H9 (cell line): Measurements from ENCODE around the gene CARD11. TPM values are rescaled to one million over a fixed set of nuclear protein-coding genes. Genes with fewer than 3 reads are reported as not detected.

Source experiments
- DNase-seq: peaks from one replicate; pipeline ENCODE4 v3.0.0-alpha.2; 2017
- H2AFZ ChIP-seq: one replicate; pipeline ENCODE4 v1.6.1; 2013; ENCODE audit warnings: mild to moderate bottlenecking, low read length, control low read depth, moderate library complexity
- H2AK5ac ChIP-seq: 2 replicates; pipeline ENCODE4 v1.6.1; 2013; ENCODE audit warnings: low read length, control low read depth, mixed read lengths; ENCODE audit not compliant: insufficient read length
- H2BK120ac ChIP-seq: one replicate; pipeline ENCODE4 v1.6.1; 2013; ENCODE audit warnings: low read depth, mild to moderate bottlenecking, low read length, control low read depth, inconsistent platforms; ENCODE audit not compliant: poor library complexity, severe bottlenecking
- H2BK12ac ChIP-seq: 2 replicates; pipeline ENCODE4 v1.6.1; 2013; ENCODE audit warnings: low read length, control low read depth, mixed read lengths, low read depth; ENCODE audit not compliant: insufficient read length
- H2BK15ac ChIP-seq: 2 replicates; pipeline ENCODE4 v1.6.1; 2013; ENCODE audit warnings: low read depth, low read length, control low read depth
- H2BK20ac ChIP-seq: one replicate; pipeline ENCODE4 v1.6.1; 2013; ENCODE audit warnings: low read depth, mild to moderate bottlenecking, low read length, control low read depth, inconsistent platforms; ENCODE audit not compliant: poor library complexity, severe bottlenecking
- H2BK5ac ChIP-seq: 2 replicates; pipeline ENCODE4 v1.6.1; 2013; ENCODE audit warnings: low read length, control low read depth, mixed read lengths; ENCODE audit not compliant: insufficient read length
- H3K14ac ChIP-seq: 2 replicates; pipeline ENCODE4 v1.6.1; 2013; ENCODE audit warnings: low read length, control low read depth; ENCODE audit not compliant: insufficient read depth
- H3K18ac ChIP-seq: 2 replicates; pipeline ENCODE4 v1.6.1; 2013; ENCODE audit warnings: low read depth, mild to moderate bottlenecking, mixed read lengths, low read length, control low read depth; ENCODE audit not compliant: insufficient read length
- H3K23ac ChIP-seq: 2 replicates; pipeline ENCODE4 v1.6.1; 2013; ENCODE audit warnings: low read length, control low read depth, mixed read lengths, low read depth; ENCODE audit not compliant: insufficient read length
- H3K23me2 ChIP-seq: 2 replicates; pipeline ENCODE4 v1.6.1; 2013; ENCODE audit warnings: low read depth, mild to moderate bottlenecking, mixed read lengths, low read length, control low read depth; ENCODE audit not compliant: insufficient read length, poor library complexity, severe bottlenecking
- H3K27ac ChIP-seq: 2 replicates; pipeline ENCODE4 v1.5.1; 2013; ENCODE audit warnings: low read length, control low read depth, mixed read lengths, low read depth; ENCODE audit not compliant: insufficient read length
- H3K27me3 ChIP-seq: 2 replicates; pipeline ENCODE4 v1.6.1; 2013; ENCODE audit warnings: low read length, control low read depth, inconsistent platforms; ENCODE audit not compliant: insufficient read depth
- H3K4ac ChIP-seq: 2 replicates; pipeline ENCODE4 v1.6.1; 2013; ENCODE audit warnings: low read depth, mild to moderate bottlenecking, control low read depth, inconsistent platforms, low read length, moderate library complexity
- H3K4me1 ChIP-seq: 2 replicates; pipeline ENCODE4 v1.6.1; 2013; ENCODE audit warnings: low read length, control low read depth, inconsistent platforms; ENCODE audit not compliant: insufficient read depth
- H3K4me2 ChIP-seq: 2 replicates; pipeline ENCODE4 v1.6.1; 2013; ENCODE audit warnings: low read length, control low read depth, mixed read lengths; ENCODE audit not compliant: insufficient read length, insufficient read depth
- H3K56ac ChIP-seq: 2 replicates; pipeline ENCODE4 v1.6.1; 2013; ENCODE audit warnings: low read depth, mild to moderate bottlenecking, mixed read lengths, low read length, control low read depth; ENCODE audit not compliant: insufficient read length
- H3K79me1 ChIP-seq: 2 replicates; pipeline ENCODE4 v1.6.1; 2013; ENCODE audit warnings: low read depth, mild to moderate bottlenecking, moderate library complexity, low read length, control low read depth, inconsistent platforms; ENCODE audit not compliant: insufficient read depth, poor library complexity, severe bottlenecking
- H3K79me2 ChIP-seq: 2 replicates; pipeline ENCODE4 v1.6.1; 2013; ENCODE audit warnings: low read length, control low read depth, inconsistent platforms; ENCODE audit not compliant: insufficient read depth
- H3K9ac ChIP-seq: 2 replicates; pipeline ENCODE4 v1.6.1; 2013; ENCODE audit warnings: low read length, control low read depth, mixed read lengths; ENCODE audit not compliant: insufficient read length; ENCODE audit errors: extremely low read depth
- H3K9me3 ChIP-seq: one replicate; pipeline ENCODE4 v1.6.1; 2013; ENCODE audit warnings: low read depth, low read length, inconsistent platforms; ENCODE audit not compliant: control insufficient read depth
- H3T11ph ChIP-seq: one replicate; pipeline ENCODE4 v1.6.1; 2013; ENCODE audit warnings: mild to moderate bottlenecking, low read length, control low read depth, inconsistent platforms
- H4K20me1 ChIP-seq: one replicate; pipeline ENCODE4 v1.6.1; 2013; ENCODE audit not compliant: control insufficient read depth, insufficient read length, insufficient read depth
- H4K5ac ChIP-seq: 2 replicates; pipeline ENCODE4 v1.6.1; 2013; ENCODE audit warnings: low read depth, mild to moderate bottlenecking, mixed read lengths, low read length, control low read depth; ENCODE audit not compliant: insufficient read length
- H4K8ac ChIP-seq: replicated peaks from 2 replicates; pipeline ENCODE4 v1.6.1; 2013; ENCODE audit warnings: low read length, control low read depth, mixed read lengths, low read depth; ENCODE audit not compliant: insufficient read length
- H4K91ac ChIP-seq: 2 replicates; pipeline ENCODE4 v1.6.1; 2013; ENCODE audit warnings: low read depth, mild to moderate bottlenecking, moderate library complexity, mixed read lengths, low read length, control low read depth; ENCODE audit not compliant: insufficient read length
- H3K27ac Mint-ChIP-seq, 3 experiments: 2 replicates in 2 of 3; 3 replicates in 1 of 3; pipeline ENCODE4 v1.8.0; 2020 to 2021; ENCODE audit warnings: mixed read lengths in 3 of 3, mild to moderate bottlenecking in 1 of 3, moderate library complexity in 1 of 3
- H3K27me3 Mint-ChIP-seq: 2 replicates; pipeline ENCODE4 v1.8.0; 2021; ENCODE audit warnings: low read depth, mild to moderate bottlenecking, moderate library complexity, mixed read lengths
- H3K36me3 Mint-ChIP-seq, 3 experiments: 2 replicates in 2 of 3; 3 replicates in 1 of 3; pipeline ENCODE4 v1.8.0; 2020 to 2021; ENCODE audit warnings: low read depth in 3 of 3, mixed read lengths in 3 of 3; ENCODE audit not compliant: insufficient read depth in 1 of 3
- H3K4me1 Mint-ChIP-seq, 2 experiments: 2 replicates each; pipeline ENCODE4 v1.8.0; 2020; ENCODE audit warnings: mixed read lengths in 2 of 2
- H3K4me3 Mint-ChIP-seq, 2 experiments: 2 replicates in 1 of 2; 3 replicates in 1 of 2; pipeline ENCODE4 v1.8.0; 2020 to 2021; ENCODE audit warnings: mild to moderate bottlenecking in 2 of 2, mixed read lengths in 2 of 2, moderate library complexity in 1 of 2
- H3K9me3 Mint-ChIP-seq, 2 experiments: 2 replicates in 1 of 2; 3 replicates in 1 of 2; pipeline ENCODE4 v1.8.0; 2020; ENCODE audit warnings: mild to moderate bottlenecking in 2 of 2, mixed read lengths in 2 of 2, moderate library complexity in 1 of 2
- CTCF ChIP-seq: fragments of 200-600 bp; sonication (generic); conservative IDR thresholded peaks from 3 replicates; pipeline ENCODE4 v1.8.0; 2021; ENCODE audit warnings: antibody characterized with exemption, mild to moderate bottlenecking
- WGBS: extraction: QIAGEN DNeasy Blood & Tissue Kit; methylation state at CpG from one replicate; pipeline ENCODE4 v1.1.7; 2013; ENCODE audit warnings: missing lambda C conversion rate, low lambda C conversion rate, mixed read lengths; ENCODE audit not compliant: insufficient read length; ENCODE audit errors: extremely low coverage; 5-methylcytosine and 5-hydroxymethylcytosine counted together
- total RNA-seq: library from RNA; stranded (reverse); gene quantifications from 2 replicates; pipeline ENCODE4 v1.2.1, GENCODE V29; 2021

Gene CARD11
- total RNA-seq, 1 experiment from 2014 or later: 20.0 TPM

GRCh38 chr7:2967705-2968104, 76.0 kb downstream of the CARD11 start:
- no peaks in the 10 kb centered on the region; the same call in 1 of the 2 replicates for H3K27me3 Mint-ChIP-seq

More at GRCh38 chr7:2967705-2968104, 76.0 kb downstream of the CARD11 start:
- Histone ChIP-seq H3K14ac (no peak overlapping the region), H4K8ac (no peak overlapping the region), H3K79me2 (no peaks in the 10 kb centered on the region), H2AK5ac (no peak overlapping the region), H3K79me1 (no peaks in the 10 kb centered on the region), H3K4me2 (no peak overlapping the region), H2BK20ac (no peak overlapping the region), H3K4ac (no peak overlapping the region), H2AFZ (no peak overlapping the region), H3K27ac (no peak overlapping the region), H3K9me3 (no peaks in the 10 kb centered on the region), H3K4me1 (no peaks in the 10 kb centered on the region), H4K91ac (no peak overlapping the region), H4K5ac (no peak overlapping the region), H3K9ac (no peak overlapping the region), H2BK120ac (no peak overlapping the region), H3K23ac (no peak overlapping the region), H2BK12ac (no peak overlapping the region), H3K23me2 (no peaks in the 10 kb centered on the region), H2BK5ac (no peak overlapping the region), H3K18ac (no peak overlapping the region), H2BK15ac (no peak overlapping the region), H3T11ph (no peak overlapping the region), H4K20me1 (no peaks in the 10 kb centered on the region), H3K27me3 (no peaks in the 10 kb centered on the region), H3K56ac (no peak overlapping the region)
- DNase-seq: no peak
- Mint-ChIP-seq H3K36me3 (peaks cover 0 to 9% (median 1%) of the 10 kb centered on the region in 3 experiments; a peak in 2 of 7 replicates), H3K9me3 (peaks cover 2 to 10% of the 10 kb centered on the region in 2 experiments; a peak in 3 of 5 replicates), H3K4me1 (peaks cover 2% of the 10 kb centered on the region in 2 experiments; a peak in 1 of 4 replicates), H3K27ac (no peak overlapping the region), H3K4me3 (no peak overlapping the region)
- no peak for TF ChIP-seq CTCF
- no CpG with 5 or more reads among the region's 7 CpGs for WGBS
